Breast epithelium (tissue), 4 donors: ENCODE results near the gene LDAH. TPM values are rescaled to one million over a fixed set of nuclear protein-coding genes. Genes with fewer than 3 reads are reported as not detected.

Experiments
- DNase-seq, 2 donors: peaks; one replicate each; pipeline ENCODE4 v3.0.0-alpha.2; 2019; ENCODE audit warnings: low spot score in 2 of 2
- H3K27ac ChIP-seq, 2 donors: fragments of 200-600 bp; sonication (generic) in 1 of 2; one replicate each; pipeline ENCODE4 v1.5.1; 2016 to 2019; ENCODE audit warnings: mild to moderate bottlenecking in 1 of 2
- H3K27me3 ChIP-seq, 2 donors: fragments of 200-600 bp; sonication (generic) in 1 of 2; one replicate each; pipeline versions ENCODE4 v1.5.1 to v1.6.0; 2017 to 2019; ENCODE audit warnings: control low read depth in 1 of 2, mild to moderate bottlenecking in 1 of 2
- H3K36me3 ChIP-seq: fragments of 200-600 bp; one replicate; pipeline ENCODE4 v1.5.1; 2019
- H3K4me1 ChIP-seq, 2 donors: fragments of 200-600 bp; sonication (generic); one replicate each; pipeline ENCODE4 v1.5.1; 2016 to 2019; ENCODE audit warnings: control low read depth in 1 of 2
- H3K4me3 ChIP-seq, 3 donors: fragments of 200-600 bp; sonication (generic); 1 replicate in 2 of 3; 2 replicates in 1 of 3; pipeline ENCODE4 v1.5.1; 2016 to 2019; ENCODE audit warnings: mild to moderate bottlenecking in 3 of 3, moderate library complexity in 2 of 3
- H3K9me3 ChIP-seq, 2 donors: fragments of 200-600 bp; sonication (generic) in 1 of 2; one replicate each; pipeline ENCODE4 v1.5.1; 2016 to 2019; ENCODE audit warnings: control low read depth in 1 of 2
- CTCF ChIP-seq, 3 donors: fragments of 450-650 bp; IDR thresholded peaks; one replicate each; pipeline ENCODE4 v1.5.1; 2016 to 2017; ENCODE audit warnings: antibody characterized with exemption in 3 of 3, mild to moderate bottlenecking in 3 of 3, moderate library complexity in 3 of 3
- POLR2A ChIP-seq: fragments of 450-650 bp; IDR thresholded peaks from one replicate; pipeline ENCODE4 v1.6.1; 2016; ENCODE audit warnings: antibody characterized with exemption, mild to moderate bottlenecking, moderate library complexity
- POLR2AphosphoS5 ChIP-seq, 3 donors: sonication (generic); formaldehyde crosslinking; IDR thresholded peaks; one replicate each; pipeline ENCODE4 v1.6.1; 2017; ENCODE audit warnings: antibody characterized with exemption in 3 of 3
- intact Hi-C: fragments of 100-400 bp; cut with DNase I; formaldehyde crosslinking; loops from one replicate; pipeline ENCODE4 v1.15.1; 2023; ENCODE audit warnings: low total_unique reads
- total RNA-seq, 3 donors: library from RNA; depleted of rRNA; stranded (reverse); fragments of >200 nt; gene quantifications; one replicate each; pipeline ENCODE4 v1.1.0, GENCODE V29; 2016

LDAH gene
- total RNA-seq, 3 donors from 2014 or later: 12.3 to 17.0 (median 12.5) TPM

- H3K27ac ChIP-seq: no peak overlapping the region
- H3K27me3 ChIP-seq: no peaks in the 10 kb centered on the region
- H3K9me3 ChIP-seq: no peaks in the 10 kb centered on the region
- DNase-seq: no peak
- no peaks in the 10 kb centered on the region for H3K4me1 ChIP-seq
- intact Hi-C loops: no loop called here
- H3K4me3 ChIP-seq: no peak overlapping the region
- TF ChIP-seq CTCF (IDR thresholded peaks at IDR 0.05) (no peak), POLR2A (no peak), POLR2AphosphoS5 (IDR thresholded peaks at IDR 0.05) (no peak)
- no peaks in the 10 kb centered on the region for H3K36me3 ChIP-seq
These were observed 125.5 kb downstream of the LDAH start for GRCh38 chr2:20697322-20697934.

GRCh38 chr2:20696366-20696765 lies 126.5 kb downstream of the LDAH start:
- H3K27ac ChIP-seq: no peak overlapping the region
- H3K4me3 ChIP-seq: no peak overlapping the region
- TF ChIP-seq CTCF (IDR thresholded peaks at IDR 0.05) (no peak), POLR2A (no peak), POLR2AphosphoS5 (IDR thresholded peaks at IDR 0.05) (no peak)
- no peaks in the 10 kb centered on the region for H3K36me3 ChIP-seq
- DNase-seq: no peak
- no peaks in the 10 kb centered on the region for H3K4me1 ChIP-seq
- H3K27me3 ChIP-seq: no peaks in the 10 kb centered on the region
- intact Hi-C loops: no loop called here
- no peaks in the 10 kb centered on the region for H3K9me3 ChIP-seq

GRCh38 chr2:20693317-20693716 lies 129.6 kb downstream of the LDAH start:
- Histone ChIP-seq H3K9me3 (no peaks in the 10 kb centered on the region), H3K4me3 (no peak overlapping the region), H3K36me3 (no peaks in the 10 kb centered on the region), H3K4me1 (no peaks in the 10 kb centered on the region), H3K27ac (no peak overlapping the region), H3K27me3 (no peaks in the 10 kb centered on the region)
- TF ChIP-seq POLR2AphosphoS5 (IDR thresholded peaks at IDR 0.05): no peak
- no peak for TF ChIP-seq POLR2A
- TF ChIP-seq CTCF (IDR thresholded peaks at IDR 0.05): no peak
- DNase-seq: no peak
- intact Hi-C loops: no loop called here

- H3K9me3 ChIP-seq: no peaks in the 10 kb centered on the region
- H3K4me3 ChIP-seq: no peak overlapping the region
- no peak overlapping the region for H3K27ac ChIP-seq
- H3K36me3 ChIP-seq: no peaks in the 10 kb centered on the region
- no peak for DNase-seq
- no peaks in the 10 kb centered on the region for H3K27me3 ChIP-seq
- no peaks in the 10 kb centered on the region for H3K4me1 ChIP-seq
- intact Hi-C loops: no loop called here
- TF ChIP-seq POLR2A: no peak
- TF ChIP-seq POLR2AphosphoS5 (IDR thresholded peaks at IDR 0.05): no peak
- TF ChIP-seq CTCF (IDR thresholded peaks at IDR 0.05): no peak
These were observed 130.8 kb downstream of the LDAH start for GRCh38 chr2:20692081-20692480.

GRCh38 chr2:20691076-20691734 lies 131.7 kb downstream of the LDAH start:
- no peak for DNase-seq
- no peak overlapping the region for H3K27ac ChIP-seq
- intact Hi-C loops: no loop called here
- no peaks in the 10 kb centered on the region for H3K27me3 ChIP-seq
- H3K36me3 ChIP-seq: no peaks in the 10 kb centered on the region
- no peaks in the 10 kb centered on the region for H3K4me1 ChIP-seq
- no peaks in the 10 kb centered on the region for H3K9me3 ChIP-seq
- no peak overlapping the region for H3K4me3 ChIP-seq
- TF ChIP-seq CTCF (IDR thresholded peaks at IDR 0.05): no peak
